NCI-H2081 treated with DMSO at 0.1 percent for 48 hours (cell line): ENCODE results near the gene PDZRN3.
"Not testable (repeated sequence)": the region's sequence is repeated elsewhere in the genome, so short reads cannot be mapped to it uniquely, and the experiment has no call there.

ENCODE experiments used
- DNase-seq: peaks from one replicate; lab custom pipeline; 2025; lab: John Stamatoyannopoulos, UW

Gene PDZRN3

DNA sequence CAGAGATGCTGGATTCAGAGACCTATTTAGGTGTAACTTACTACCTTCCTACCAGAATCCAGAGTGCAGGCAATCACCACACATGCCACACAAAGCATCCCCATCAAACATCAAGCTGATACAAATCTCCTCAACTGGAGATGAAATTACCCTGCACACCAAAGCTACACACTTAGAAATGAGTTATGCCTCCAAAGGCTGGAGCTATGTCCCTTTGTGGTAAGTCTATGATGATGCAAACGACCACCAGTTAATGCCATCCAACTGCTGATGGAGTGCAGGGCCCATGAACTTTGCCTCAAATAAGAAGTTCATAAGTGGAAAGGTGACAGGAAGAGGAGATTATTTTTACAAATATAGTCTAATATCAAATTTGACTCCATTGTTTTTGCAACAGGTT is 38.1 kb downstream of the PDZRN3 start:
- no peak for DNase-seq

DNA sequence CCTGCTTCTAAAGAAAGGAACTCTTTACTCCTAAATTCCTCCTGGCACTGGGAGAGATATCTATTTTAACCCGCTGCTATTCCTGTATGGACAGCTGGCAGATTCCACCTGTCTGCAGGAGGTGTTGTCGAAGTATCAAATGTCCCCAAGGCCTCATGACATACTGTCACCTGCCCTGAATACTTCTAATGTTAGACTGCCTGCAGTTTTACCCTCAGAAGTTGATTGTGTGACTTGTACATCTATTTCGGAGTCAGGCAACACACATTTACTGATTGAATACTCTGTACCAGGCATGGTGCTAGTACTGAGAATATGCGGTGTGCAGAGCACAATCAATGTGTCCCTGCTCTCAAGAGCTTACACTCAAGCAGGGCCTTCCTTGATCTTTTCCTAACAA is 38.6 kb downstream of the PDZRN3 start:
- DNase-seq, result no peak

DNA sequence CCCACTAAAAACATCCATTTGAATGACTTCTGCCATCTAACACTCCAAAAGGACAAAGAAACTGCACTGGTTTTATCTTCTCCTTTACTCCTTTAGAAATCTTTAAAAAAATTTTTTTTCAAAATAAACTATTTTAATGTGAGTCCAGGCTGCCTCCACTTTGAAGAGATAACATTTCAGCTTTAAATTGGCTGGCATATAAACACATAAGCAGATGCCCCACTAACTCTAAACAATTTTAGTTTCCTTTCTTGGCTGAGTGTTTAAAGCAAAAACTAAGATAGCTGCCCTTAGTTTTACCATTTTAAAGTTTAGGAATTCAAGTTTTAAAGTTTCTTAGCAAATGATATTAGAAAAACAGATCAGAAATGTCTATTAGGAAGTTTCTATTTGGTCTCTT is 39.9 kb downstream of the PDZRN3 start:
- DNase-seq, result no peak

- no peak for DNase-seq
Observed at GRCh38 chr3:73582535-73582934, 42.2 kb downstream of the PDZRN3 start.

DNA sequence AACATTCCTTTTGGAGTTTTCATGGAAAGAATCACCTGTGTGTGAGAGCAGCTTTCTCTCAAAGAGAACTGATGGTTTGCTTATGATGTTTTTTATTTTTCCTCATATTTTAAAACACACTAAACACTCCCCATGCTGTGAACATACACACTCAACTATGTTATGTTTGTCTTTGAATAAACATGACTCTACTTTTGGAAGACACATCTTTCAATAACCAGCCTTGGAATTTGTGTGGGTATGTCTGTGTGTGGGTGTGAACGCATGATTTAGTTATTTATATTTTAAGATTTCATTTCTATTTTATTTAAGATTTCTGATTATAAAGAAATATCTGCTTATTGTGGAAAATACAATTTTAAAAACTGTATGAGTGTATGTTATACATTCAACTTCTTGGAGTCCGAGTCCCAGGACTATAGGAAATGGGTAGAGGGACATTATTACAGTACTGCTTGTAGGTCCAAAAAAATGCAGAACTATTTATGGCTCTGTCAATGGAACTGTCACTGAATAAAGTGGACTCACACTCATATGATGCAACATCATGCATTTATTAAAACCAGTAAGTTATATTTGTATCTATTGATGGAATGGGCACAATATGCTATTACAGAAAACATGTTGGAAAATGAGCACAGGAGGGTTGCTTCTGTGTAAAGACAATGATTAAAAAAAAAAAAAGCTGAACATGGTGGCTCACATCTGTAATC is 43.5 kb downstream of the PDZRN3 start:
- no peak for DNase-seq

DNA sequence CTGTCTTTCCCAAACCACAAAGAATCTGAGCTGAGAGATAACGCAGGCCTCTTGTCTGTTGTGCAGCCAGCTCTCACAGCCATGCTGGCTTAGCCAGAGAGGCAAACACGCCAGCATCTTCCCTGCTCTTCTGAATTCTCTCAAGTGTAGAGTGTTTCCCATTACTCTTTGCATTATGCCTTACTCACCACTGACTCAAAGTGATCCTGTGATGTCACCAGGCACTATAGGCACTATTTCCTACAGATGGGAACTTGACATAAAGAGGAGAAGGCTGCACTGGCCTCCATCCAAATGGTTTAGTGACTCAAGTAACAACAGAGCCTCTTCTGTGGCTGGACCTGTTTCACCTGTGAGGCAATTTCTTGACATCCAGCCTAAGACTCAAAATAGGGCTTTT is 44.4 kb downstream of the PDZRN3 start:
- no peak for DNase-seq

GRCh38 chr3:73577704-73578103 is 47.0 kb downstream of the PDZRN3 start:
- DNase-seq, result no peak

GRCh38 chr3:73576999-73577461 is 47.7 kb downstream of the PDZRN3 start:
- DNase-seq, result no peak

- no peak for DNase-seq
Observed at GRCh38 chr3:73575953-73576352, 48.8 kb downstream of the PDZRN3 start.

GRCh38 chr3:73575519-73575918 is 49.2 kb downstream of the PDZRN3 start:
- DNase-seq, result no peak

DNA sequence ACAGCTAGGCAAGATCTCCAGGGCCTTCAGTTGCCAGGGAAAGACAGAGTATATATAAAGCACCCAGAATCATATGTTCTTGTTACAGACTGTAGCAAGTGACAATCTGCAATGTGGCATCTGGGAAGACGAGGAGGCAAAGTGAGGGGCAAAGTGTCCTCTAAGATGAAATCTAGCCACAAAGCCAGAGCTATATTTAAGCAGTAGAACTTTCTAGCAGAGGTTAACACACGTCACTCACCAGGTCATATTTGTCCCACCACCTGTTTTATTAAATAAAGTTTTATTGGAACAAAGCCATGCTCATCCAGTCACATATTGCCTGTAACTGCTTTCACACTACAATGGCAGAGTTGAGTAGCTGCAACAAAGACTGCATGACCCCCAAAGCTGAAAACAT is 51.5 kb downstream of the PDZRN3 start:
- no peak for DNase-seq

DNA sequence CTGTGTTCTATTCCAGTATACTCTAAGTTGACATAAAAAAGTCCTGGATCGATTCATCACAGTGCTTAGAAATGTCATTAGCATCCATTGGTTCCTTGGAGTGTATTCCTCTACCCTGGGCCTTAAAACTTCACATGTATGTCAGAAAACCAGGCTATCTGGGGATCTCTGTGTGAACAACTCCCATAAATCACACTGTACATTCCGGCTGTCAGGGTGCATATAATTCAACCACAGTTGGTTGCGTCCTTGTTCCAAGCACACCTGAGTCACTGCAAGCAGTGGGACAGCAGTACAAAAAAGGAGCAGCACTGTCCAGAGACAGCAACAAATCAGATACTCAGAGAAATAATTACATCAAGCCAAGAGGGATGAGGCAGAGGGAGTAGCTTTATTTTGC is 52.4 kb downstream of the PDZRN3 start:
- DNase-seq, result no peak

- DNase-seq, result no peak
Observed at GRCh38 chr3:73571238-73571794, 53.4 kb downstream of the PDZRN3 start.

DNA sequence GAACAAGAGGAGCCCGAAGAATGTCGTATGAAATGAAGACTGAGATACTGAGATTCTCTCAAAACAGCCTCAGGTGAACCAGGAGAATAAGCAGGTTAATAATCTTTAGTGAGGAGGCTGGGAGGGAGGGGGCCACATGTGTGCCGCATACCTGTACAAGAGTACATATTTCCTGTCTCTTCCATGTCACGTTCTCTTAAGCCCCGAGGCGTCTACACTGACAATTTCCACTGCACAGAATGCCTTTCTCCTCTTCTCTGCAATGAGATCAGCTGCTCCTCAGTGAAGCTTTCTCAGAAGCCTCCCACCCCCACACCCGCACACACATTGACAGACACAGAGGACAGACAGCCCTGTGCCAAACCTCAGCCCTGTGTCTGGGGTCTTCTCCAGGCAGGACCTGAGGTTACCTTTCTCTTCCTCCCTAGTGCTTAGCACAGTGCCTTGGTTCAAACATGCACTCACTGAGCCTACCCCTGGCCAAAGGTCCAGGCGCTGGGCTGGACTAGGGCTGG is 55.4 kb downstream of the PDZRN3 start:
- DNase-seq, result no peak

DNA sequence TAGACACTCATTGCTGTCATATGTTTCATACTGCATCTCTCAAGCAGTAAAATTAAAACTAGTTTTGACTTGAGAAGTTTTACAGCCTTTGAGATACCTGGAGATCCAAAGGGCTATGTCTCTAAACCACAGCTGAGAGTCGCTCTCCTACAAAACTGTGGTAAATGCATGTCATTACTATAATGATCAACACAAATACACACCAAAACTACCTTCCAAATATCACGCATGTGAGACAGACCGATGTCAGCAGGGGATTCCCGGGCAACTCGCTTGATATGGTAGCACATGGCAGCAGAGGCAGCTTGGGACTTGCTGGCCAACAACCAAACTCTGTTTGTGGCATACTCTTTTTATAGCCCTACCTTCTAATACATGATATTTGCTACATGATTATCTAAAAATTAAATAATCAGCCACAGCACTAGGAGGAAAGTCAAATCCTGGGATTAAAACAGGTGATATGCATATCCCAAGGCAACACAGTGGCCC is 56.3 kb downstream of the PDZRN3 start:
- no peak for DNase-seq

- not testable (repeated sequence) for DNase-seq
Observed at GRCh38 chr3:73565374-73565773, 59.4 kb downstream of the PDZRN3 start.

GRCh38 chr3:73563896-73564582 is 60.7 kb downstream of the PDZRN3 start:
- no peak for DNase-seq

GRCh38 chr3:73561494-73561893 is 63.2 kb downstream of the PDZRN3 start:
- DNase-seq, result no peak

DNA sequence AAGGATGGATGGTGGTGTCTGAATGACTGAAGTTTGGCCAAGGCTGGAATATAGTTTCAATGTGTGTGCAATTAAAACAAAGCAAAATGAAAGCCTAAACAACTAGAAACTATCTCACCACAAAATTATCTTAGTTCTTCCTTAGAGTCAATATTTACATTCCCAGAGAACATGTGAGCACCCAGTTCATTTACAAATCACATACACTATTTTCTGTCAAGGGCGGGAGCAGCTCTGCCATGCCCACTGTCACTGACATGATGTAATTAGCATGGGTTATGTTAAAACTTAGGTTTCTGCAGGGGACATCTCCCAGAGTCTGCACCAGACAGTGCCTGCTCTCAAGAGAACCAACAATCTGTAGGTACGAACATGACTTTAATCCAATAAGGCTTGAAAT is 65.0 kb downstream of the PDZRN3 start:
- no peak for DNase-seq

DNA sequence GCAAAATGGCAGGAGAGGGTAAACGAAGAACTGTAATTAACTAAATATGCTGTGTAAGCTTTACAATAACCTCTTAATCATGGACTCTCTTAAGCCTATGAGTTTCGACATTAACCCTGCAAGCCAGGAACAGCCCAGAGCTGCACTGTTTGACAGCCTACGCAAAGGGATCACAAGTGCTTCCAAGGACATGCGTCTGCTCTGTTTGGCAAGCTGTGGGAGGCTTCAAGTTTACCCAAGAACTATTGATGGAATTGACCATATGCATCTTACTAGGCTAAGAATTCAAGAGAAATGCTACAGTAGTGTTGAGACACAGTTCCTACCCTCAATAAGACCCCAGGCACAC is 66.0 kb downstream of the PDZRN3 start:
- DNase-seq, result no peak

DNA sequence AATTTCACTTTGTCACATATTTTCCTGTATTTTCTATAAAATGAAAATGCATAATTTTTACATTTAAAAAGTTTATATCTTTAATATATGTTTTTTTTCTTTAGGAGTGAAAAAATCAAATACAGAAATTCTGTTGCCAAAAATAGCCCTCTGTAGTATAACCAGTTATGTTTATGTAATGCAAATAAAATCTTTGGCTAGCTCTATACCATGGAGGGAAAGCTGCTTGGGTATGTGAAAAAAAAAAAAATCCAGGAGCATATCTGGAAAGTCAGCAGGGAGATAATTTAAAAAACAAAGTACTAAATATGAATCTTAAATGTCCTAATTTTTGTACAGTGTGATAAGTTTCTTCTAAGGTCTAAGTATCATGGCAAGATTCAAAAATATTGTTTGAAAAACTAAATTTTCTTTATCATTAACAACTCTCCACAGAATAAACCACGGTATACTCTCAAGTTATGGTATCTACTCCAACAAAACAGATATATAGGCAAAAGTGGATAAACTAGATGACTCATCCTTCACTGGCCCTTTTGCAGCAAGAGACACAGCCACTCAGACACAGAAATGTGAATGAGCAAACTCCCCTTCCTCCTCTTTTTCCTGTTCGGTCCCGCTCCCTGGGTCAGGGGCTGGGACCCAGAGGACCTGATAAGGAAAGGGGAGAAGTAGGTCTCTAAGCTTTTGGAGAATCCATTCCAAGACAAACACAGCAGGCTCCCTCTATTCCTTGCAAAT is 66.6 kb downstream of the PDZRN3 start:
- DNase-seq, result no peak
